Testis (tissue), 3 donors: ENCODE data around the gene RHO. TPM values are rescaled to one million over a fixed set of nuclear protein-coding genes. Genes with fewer than 3 reads are reported as not detected.

ENCODE experiments used
- DNase-seq: peaks from one replicate; pipeline ENCODE4 v3.0.0-alpha.2; 2019
- H3K27ac ChIP-seq, 2 donors: fragments of 200-600 bp; sonication (generic); one replicate each; pipeline ENCODE4 v1.5.1; 2019
- H3K27me3 ChIP-seq: fragments of 200-600 bp; sonication (generic); one replicate; pipeline ENCODE4 v1.5.1; 2019
- H3K36me3 ChIP-seq: fragments of 200-600 bp; sonication (generic); one replicate; pipeline ENCODE4 v1.5.1; 2017; ENCODE audit warnings: low read depth; ENCODE audit errors: missing control alignments
- H3K4me1 ChIP-seq: fragments of 200-600 bp; sonication (generic); one replicate; pipeline ENCODE4 v1.5.1; 2019
- H3K4me3 ChIP-seq, 2 donors: fragments of 200-600 bp; sonication (generic); one replicate each; pipeline ENCODE4 v1.5.1; 2017 to 2019
- H3K9me3 ChIP-seq: fragments of 200-600 bp; sonication (generic); one replicate; pipeline ENCODE4 v1.5.1; 2017
- CTCF ChIP-seq, 3 experiments: fragments of 450-650 bp in 2 of 3; fragments of 200-600 bp in 1 of 3; sonication (generic) in 1 of 3; IDR thresholded peaks; one replicate each; pipeline ENCODE4 v1.5.1; 2016 to 2019; ENCODE audit warnings: antibody characterized with exemption in 3 of 3, mild to moderate bottlenecking in 2 of 3, moderate library complexity in 1 of 3
- POLR2A ChIP-seq: fragments of 450-650 bp; IDR thresholded peaks from one replicate; pipeline ENCODE4 v1.6.1; 2017; ENCODE audit warnings: antibody characterized with exemption, mild to moderate bottlenecking, moderate library complexity
- WGBS, 2 donors: methylation state at CpG; one replicate each; pipeline ENCODE4 v1.1.5; 2018; 5-methylcytosine and 5-hydroxymethylcytosine counted together
- intact Hi-C: fragments of 100-400 bp; cut with DNase I; formaldehyde crosslinking; loops from one replicate; pipeline ENCODE4 v1.15.1; 2023; ENCODE audit warnings: low total_unique reads
- polyA plus RNA-seq: library from polyadenylated mRNA; stranded (reverse); fragments of 350-450 nt; fragmentation: Illumina TruSeq; extraction: RNeasy Lipid Tissue Mini Kit (QIAGEN cat#74804); gene quantifications from one replicate; pipeline ENCODE4 v1.2.3, GENCODE V29; 2014; ENCODE audit warnings: low read depth, low replicate concordance; ENCODE audit not compliant: insufficient read depth
- total RNA-seq, 2 donors: library from RNA; depleted of rRNA; stranded (reverse); fragments of >200 nt; gene quantifications; one replicate each; pipeline ENCODE4 v1.2.3, GENCODE V29; 2016

The RHO gene
- total and polyA plus RNA-seq, 3 donors from 2014 or later, result 0.25 TPM; not detected in 2

GRCh38 chr3:129522953-129523352 lies 5.5 kb upstream of the RHO start:
- no peak for DNase-seq
- TF ChIP-seq POLR2A (no peak), CTCF (IDR thresholded peaks at IDR 0.05) (no peak)
- Histone ChIP-seq H3K4me3 (no peak overlapping the region), H3K9me3 (no peaks in the 10 kb centered on the region), H3K27me3 (no peaks in the 10 kb centered on the region), H3K4me1 (no peaks in the 10 kb centered on the region), H3K27ac (no peak overlapping the region), H3K36me3 (no peaks in the 10 kb centered on the region)
- WGBS, 2 donors, result 93% methylated on average over 3 to 5 of the region's 5 CpGs
- intact Hi-C loops, result no loop called here

- WGBS, 2 donors, result 90 to 95% methylated on average over 3 to 4 of the region's 4 CpGs
- Histone ChIP-seq H3K36me3 (no peaks in the 10 kb centered on the region), H3K9me3 (no peaks in the 10 kb centered on the region), H3K27ac (no peak overlapping the region), H3K4me3 (no peak overlapping the region), H3K4me1 (no peaks in the 10 kb centered on the region), H3K27me3 (no peaks in the 10 kb centered on the region)
- DNase-seq, result no peak
- TF ChIP-seq POLR2A (no peak), CTCF (IDR thresholded peaks at IDR 0.05) (no peak)
- intact Hi-C loops, result no loop called here
These were observed 4.4 kb upstream of the RHO start for GRCh38 chr3:129524081-129524480.

- WGBS, 2 donors, result 84 to 86% methylated on average over 8 of the region's 8 CpGs
These were observed 3.0 kb upstream of the RHO start for GRCh38 chr3:129525341-129525968.

GRCh38 chr3:129526121-129526900 lies 2.1 kb upstream of the RHO start:
- TF ChIP-seq CTCF (IDR thresholded peaks at IDR 0.05) (no peak), POLR2A (no peak)
- DNase-seq, result no peak
- Histone ChIP-seq H3K27me3 (no peaks in the 10 kb centered on the region), H3K4me3 (no peak overlapping the region), H3K36me3 (no peaks in the 10 kb centered on the region), H3K4me1 (no peaks in the 10 kb centered on the region), H3K9me3 (no peaks in the 10 kb centered on the region), H3K27ac (no peak overlapping the region)
- 81 to 88% methylated on average over 12 of the region's 12 CpGs for WGBS, 2 donors
- intact Hi-C loops, result no loop called here

More at GRCh38 chr3:129525341-129525968, 3.0 kb upstream of the RHO start:
- no peaks in the 10 kb centered on the region for H3K4me1 ChIP-seq
- H3K9me3 ChIP-seq, result no peaks in the 10 kb centered on the region
- H3K27ac ChIP-seq, result no peak overlapping the region
- DNase-seq, result no peak
- no peaks in the 10 kb centered on the region for H3K36me3 ChIP-seq
- H3K4me3 ChIP-seq, result no peak overlapping the region
- TF ChIP-seq POLR2A, result no peak
- TF ChIP-seq CTCF (IDR thresholded peaks at IDR 0.05), result no peak
- intact Hi-C loops, result no loop called here
- H3K27me3 ChIP-seq, result no peaks in the 10 kb centered on the region
